CD8-positive, alpha-beta memory T cell (primary cell): ENCODE data around the gene COMMD7. TPM values are rescaled to one million over a fixed set of nuclear protein-coding genes. Genes with fewer than 3 reads are reported as not detected.
"Not testable (repeated sequence)": the region's sequence is repeated elsewhere in the genome, so short reads cannot be mapped to it uniquely, and the experiment has no call there.

ENCODE experiments used
- CTCF ChIA-PET: fragments of 350-600 bp; sonication (Branson Sonifier 250); formaldehyde crosslinking; loops from one replicate; lab custom pipeline; 2021; ENCODE audit warnings: antibody characterized with exemption; lab: Charles Lee
- POLR2A ChIA-PET: fragments of 350-600 bp; sonication (Branson Sonifier 250); formaldehyde crosslinking; loops from one replicate; lab custom pipeline; 2021; ENCODE audit warnings: antibody characterized with exemption; lab: Charles Lee
- DNase-seq, 5 donors: peaks; one replicate each; pipeline versions ENCODE4 v3.0.0 to v3.0.0-alpha.2; 2020 to 2022; ENCODE audit warnings: mixed read lengths in 1 of 5
- H3K27ac ChIP-seq: one replicate; pipeline ENCODE4 v1.7.0; 2013; ENCODE audit warnings: low read depth, mild to moderate bottlenecking, low read length, moderate library complexity
- H3K27me3 ChIP-seq: 2 replicates; pipeline ENCODE4 v1.7.0; 2013; ENCODE audit warnings: low read length, mild to moderate bottlenecking; ENCODE audit not compliant: insufficient read depth, poor library complexity, severe bottlenecking
- H3K36me3 ChIP-seq: 2 replicates; pipeline ENCODE4 v1.7.0; 2013; ENCODE audit warnings: mild to moderate bottlenecking, low read length, moderate library complexity; ENCODE audit not compliant: insufficient read depth
- H3K4me1 ChIP-seq: 2 replicates; pipeline ENCODE4 v1.7.0; 2013; ENCODE audit warnings: mild to moderate bottlenecking, low read length, moderate library complexity; ENCODE audit not compliant: insufficient read depth
- H3K4me3 ChIP-seq: 2 replicates; pipeline ENCODE4 v1.7.0; 2013; ENCODE audit warnings: mild to moderate bottlenecking, low read length
- H3K9me3 ChIP-seq: 2 replicates; pipeline ENCODE4 v1.7.0; 2013; ENCODE audit warnings: mild to moderate bottlenecking, low read length
- H3K27ac Mint-ChIP-seq, 8 donors: one replicate each; pipeline ENCODE4 v1.8.0; 2020 to 2021; ENCODE audit warnings: mixed read lengths in 8 of 8, mild to moderate bottlenecking in 6 of 8, inconsistent platforms in 3 of 8, moderate library complexity in 3 of 8
- H3K27me3 Mint-ChIP-seq, 2 donors: one replicate each; pipeline ENCODE4 v1.8.0; 2020 to 2021; ENCODE audit warnings: mixed read lengths in 2 of 2, mild to moderate bottlenecking in 1 of 2, moderate library complexity in 1 of 2
- H3K36me3 Mint-ChIP-seq, 3 donors: one replicate each; pipeline ENCODE4 v1.8.0; 2020 to 2021; ENCODE audit warnings: mixed read lengths in 3 of 3, inconsistent platforms in 1 of 3, mild to moderate bottlenecking in 1 of 3
- H3K4me1 Mint-ChIP-seq, 3 donors: one replicate each; pipeline ENCODE4 v1.8.0; 2020 to 2021; ENCODE audit warnings: mixed read lengths in 3 of 3, inconsistent platforms in 1 of 3, mild to moderate bottlenecking in 1 of 3
- H3K4me3 Mint-ChIP-seq, 7 donors: one replicate each; pipeline ENCODE4 v1.8.0; 2020 to 2021; ENCODE audit warnings: mixed read lengths in 7 of 7, mild to moderate bottlenecking in 6 of 7, moderate library complexity in 4 of 7, inconsistent platforms in 2 of 7
- H3K9me3 Mint-ChIP-seq, 5 donors: one replicate each; pipeline ENCODE4 v1.8.0; 2020 to 2022; ENCODE audit warnings: mixed read lengths in 5 of 5, mild to moderate bottlenecking in 3 of 5, moderate library complexity in 2 of 5, inconsistent platforms in 1 of 5
- polyA plus RNA-seq: library from polyadenylated mRNA; unstranded; fragments of 300-500 nt; fragmentation: Illumina TruSeq; gene quantifications from one replicate; pipeline ENCODE4 v1.2.3, GENCODE V29; 2021
- total RNA-seq, 2 experiments: library from RNA; stranded (reverse); gene quantifications; one replicate each; pipeline ENCODE4 v1.2.3, GENCODE V29; 2021

Gene COMMD7
- total and polyA plus RNA-seq, 3 experiments from 2014 or later = 33.8 to 105 (median 35.6) TPM

GRCh38 chr20:32775336-32775991, 32.2 kb upstream of the COMMD7 start:
- Histone ChIP-seq H3K4me3 (no peak overlapping the region), H3K36me3 (no peaks in the 10 kb centered on the region), H3K4me1 (peaks cover 21% of the 10 kb centered on the region), H3K27me3 (no peaks in the 10 kb centered on the region), H3K27ac (no peak overlapping the region), H3K9me3 (no peaks in the 10 kb centered on the region)
- Mint-ChIP-seq H3K27me3 (peaks cover 0 to 3% of the 10 kb centered on the region in 2 donors), H3K9me3 (no peaks in the 10 kb centered on the region), H3K4me1 (peaks cover 5 to 16% (median 8%) of the 10 kb centered on the region in 3 donors), H3K4me3 (no peak overlapping the region), H3K27ac (no peak overlapping the region), H3K36me3 (no peaks in the 10 kb centered on the region)
- DNase-seq = no peak
- ChIA-PET POLR2A (no interaction called here), CTCF (interaction anchor here (1.6 to 7.2 kb wide), 2 partner anchors 11 to 102 kb away, joined by 3 to 225 read pairs; partner anchors contain the start of gene C20orf203)

DNA sequence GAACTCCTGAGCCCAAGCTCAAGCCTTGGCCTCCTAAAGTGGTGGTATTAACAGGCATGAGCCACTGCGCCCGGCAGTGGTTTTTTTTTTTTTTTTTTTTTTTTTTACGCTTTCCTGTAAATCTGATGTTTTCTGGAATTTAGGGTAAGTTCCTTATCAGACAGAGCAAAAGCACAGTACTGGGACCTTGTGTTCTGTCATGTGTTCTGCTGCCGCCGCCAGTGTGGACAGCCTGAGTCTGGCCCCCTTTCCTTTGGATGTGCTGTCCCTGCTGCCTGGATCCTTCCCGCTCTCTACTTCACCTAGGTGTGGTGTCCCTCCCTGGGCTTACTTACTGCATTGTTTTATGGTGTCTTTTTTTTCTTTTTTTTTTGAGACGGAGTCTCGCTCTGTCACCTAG, 30.6 kb upstream of the COMMD7 start:
- POLR2A ChIA-PET = interaction anchor here (0.7 kb wide), 1 partner anchor 31 kb away, joined by 7 read pairs; the partner anchor contains the start of gene COMMD7
- Histone ChIP-seq H3K27me3 (no peaks in the 10 kb centered on the region), H3K36me3 (no peaks in the 10 kb centered on the region), H3K4me1 (peaks cover 21% of the 10 kb centered on the region), H3K27ac (no peak overlapping the region), H3K9me3 (no peaks in the 10 kb centered on the region), H3K4me3 (no peak overlapping the region)
- CTCF ChIA-PET = interaction anchor here (0.6 to 0.9 kb wide), 2 partner anchors 99 to 133 kb away, joined by 3 read pairs; no protein-coding TSS in a partner anchor
- Mint-ChIP-seq H3K36me3 (no peaks in the 10 kb centered on the region), H3K4me1 (peaks cover 5 to 16% (median 8%) of the 10 kb centered on the region in 3 donors), H3K4me3 (no peak overlapping the region), H3K27me3 (peaks cover 0 to 3% of the 10 kb centered on the region in 2 donors), H3K9me3 (no peaks in the 10 kb centered on the region), H3K27ac (no peak overlapping the region)
- no peak for DNase-seq

- H3K9me3 Mint-ChIP-seq = no peaks in the 10 kb centered on the region
- H3K36me3 Mint-ChIP-seq = no peaks in the 10 kb centered on the region
- no peak overlapping the region for H3K27ac Mint-ChIP-seq
- Histone ChIP-seq H3K4me3 (no peak overlapping the region), H3K36me3 (no peaks in the 10 kb centered on the region), H3K9me3 (no peaks in the 10 kb centered on the region), H3K4me1 (peaks cover 21% of the 10 kb centered on the region), H3K27ac (no peak overlapping the region), H3K27me3 (no peaks in the 10 kb centered on the region)
- peaks cover 0 to 3% of the 10 kb centered on the region in 2 donors for H3K27me3 Mint-ChIP-seq
- CTCF ChIA-PET = interaction anchor here (0.9 to 2.0 kb wide), 2 partner anchors 10 to 99 kb away, joined by 3 to 6 read pairs; partner anchors contain the start of gene DNMT3B
- H3K4me3 Mint-ChIP-seq = no peak overlapping the region
- no peak for DNase-seq
- H3K4me1 Mint-ChIP-seq = peaks cover 5 to 16% (median 8%) of the 10 kb centered on the region in 3 donors
- POLR2A ChIA-PET = interaction anchor here (0.7 kb wide), 1 partner anchor 30 kb away, joined by 7 read pairs; the partner anchor contains the start of gene COMMD7
Measured at GRCh38 chr20:32773223-32773622, 30.0 kb upstream of the COMMD7 start.

GRCh38 chr20:32772046-32772445, 28.8 kb upstream of the COMMD7 start:
- no peak for DNase-seq
- Mint-ChIP-seq H3K9me3 (no peaks in the 10 kb centered on the region), H3K4me3 (no peak overlapping the region), H3K27ac (no peak overlapping the region), H3K4me1 (peaks cover 5 to 16% (median 8%) of the 10 kb centered on the region in 3 donors), H3K27me3 (no peaks in the 10 kb centered on the region), H3K36me3 (no peaks in the 10 kb centered on the region)
- ChIA-PET POLR2A (interaction anchor here (0.9 kb wide), 1 partner anchor 29 kb away, joined by 4 read pairs; the partner anchor contains the start of gene COMMD7), CTCF (interaction anchor here (2.0 kb wide), 1 partner anchor 9 kb away, joined by 6 read pairs; the partner anchor contains the start of gene DNMT3B)
- no peaks in the 10 kb centered on the region for H3K9me3 ChIP-seq
- no peaks in the 10 kb centered on the region for H3K36me3 ChIP-seq
- H3K27ac ChIP-seq = no peak overlapping the region
- H3K27me3 ChIP-seq = no peaks in the 10 kb centered on the region
- H3K4me3 ChIP-seq = no peak overlapping the region
- peaks cover 21% of the 10 kb centered on the region for H3K4me1 ChIP-seq

DNA sequence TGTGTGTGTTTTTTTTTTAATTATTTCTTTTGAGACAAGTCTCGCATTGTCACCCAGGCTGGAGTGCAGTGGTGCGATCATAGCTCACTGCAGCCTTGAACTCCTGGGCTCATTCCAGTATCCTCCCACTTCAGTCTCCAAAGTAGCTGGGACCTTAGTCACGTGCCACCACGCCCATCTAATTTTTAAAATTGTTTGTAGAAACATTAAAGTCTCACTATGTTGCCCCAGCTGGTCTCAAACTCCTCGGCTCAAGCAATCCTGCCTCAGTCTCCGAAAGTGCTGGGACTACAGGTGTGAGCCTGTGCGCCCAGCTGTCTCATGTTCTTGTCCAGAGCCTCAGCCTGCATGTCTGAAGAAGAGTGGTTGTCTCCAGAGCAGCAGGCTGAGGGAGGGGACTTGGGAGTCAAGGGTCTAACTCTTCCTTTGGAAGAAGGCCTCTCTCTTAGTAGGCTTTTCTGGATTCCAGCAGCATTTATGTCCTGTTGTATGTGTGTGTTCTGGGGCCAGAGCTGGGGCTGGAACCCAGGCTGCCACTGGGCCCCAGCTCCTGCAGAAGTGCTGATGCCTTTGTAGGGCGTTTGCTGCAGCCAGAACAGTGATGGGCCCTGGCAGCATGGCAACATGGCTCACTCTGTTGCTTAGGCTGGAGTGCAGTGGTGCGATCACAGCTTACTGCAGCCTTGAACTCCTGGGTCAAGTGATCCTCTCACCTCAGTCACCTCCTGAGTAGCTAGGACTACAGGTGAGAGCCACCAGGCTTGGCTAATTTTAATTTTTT, 24.3 kb upstream of the COMMD7 start:
- POLR2A ChIA-PET = no interaction called here
- CTCF ChIA-PET = interaction anchor here (1.3 to 2.2 kb wide), 2 partner anchors 10 to 12 kb away, joined by 3 to 15 read pairs; no protein-coding TSS in a partner anchor
- Mint-ChIP-seq H3K27me3 (no peaks in the 10 kb centered on the region), H3K36me3 (no peaks in the 10 kb centered on the region), H3K4me3 (no peak overlapping the region), H3K9me3 (no peaks in the 10 kb centered on the region), H3K27ac (no peak overlapping the region), H3K4me1 (peaks cover 8 to 20% (median 13%) of the 10 kb centered on the region in 3 donors)
- no peak for DNase-seq
- H3K4me1 ChIP-seq = peaks cover 25% of the 10 kb centered on the region
- H3K9me3 ChIP-seq = no peaks in the 10 kb centered on the region
- H3K36me3 ChIP-seq = no peaks in the 10 kb centered on the region
- H3K4me3 ChIP-seq = no peak overlapping the region
- no peaks in the 10 kb centered on the region for H3K27me3 ChIP-seq
- no peak overlapping the region for H3K27ac ChIP-seq

DNA sequence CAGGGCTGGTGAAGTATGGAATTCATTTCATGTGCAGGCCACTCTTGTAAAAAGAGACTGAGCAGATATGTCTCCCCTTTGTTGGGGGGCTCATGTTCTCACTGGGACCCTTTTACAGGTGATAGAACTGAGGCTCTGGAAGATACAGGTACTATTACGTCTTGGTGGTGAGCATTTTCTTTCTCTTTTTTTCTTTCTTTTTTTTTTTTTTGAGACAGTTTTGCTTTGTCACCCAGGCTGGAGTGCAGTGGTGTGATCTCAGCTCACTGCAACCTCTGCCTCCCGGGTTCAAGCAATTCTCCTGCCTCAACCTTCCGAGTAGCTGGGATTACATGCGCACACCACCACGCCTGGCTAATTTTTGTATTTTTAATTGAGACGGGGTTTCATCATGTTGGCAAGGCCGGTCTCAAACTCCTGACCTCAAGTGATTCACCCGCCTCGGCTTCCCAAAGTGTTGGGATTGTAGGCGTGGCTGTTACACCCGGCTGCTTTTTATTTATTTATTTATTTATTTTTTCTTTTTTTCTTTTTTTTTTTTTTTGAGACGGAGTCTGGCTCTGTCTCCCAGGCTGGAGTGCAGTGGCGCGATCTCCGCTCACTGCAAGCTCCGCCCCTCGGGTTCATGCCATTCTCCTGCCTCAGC, 22.1 kb upstream of the COMMD7 start:
- H3K27me3 ChIP-seq, H3K4me3 ChIP-seq, H3K9me3 ChIP-seq, H3K36me3 Mint-ChIP-seq, H3K27me3 Mint-ChIP-seq, POLR2A ChIA-PET, H3K36me3 ChIP-seq, H3K9me3 Mint-ChIP-seq, H3K4me3 Mint-ChIP-seq: not testable (repeated sequence)
- Histone ChIP-seq H3K4me1 (peaks cover 12% of the 10 kb centered on the region), H3K27ac (peak overlapping the region; percentile 76)
- DNase-seq = peak in 1 of 5 donors; percentile 0
- Mint-ChIP-seq H3K4me1 (peaks cover 9 to 14% (median 12%) of the 10 kb centered on the region in 3 donors), H3K27ac (peak overlapping the region in 1 of 8 donors; percentile 79)
- CTCF ChIA-PET = interaction anchor here (1.2 to 3.3 kb wide), 2 partner anchors 13 to 92 kb away, joined by 4 to 21 read pairs; partner anchors contain the start of gene C20orf203
